ENCODE results near the gene ADARB2. TPM values are rescaled to one million over a fixed set of nuclear protein-coding genes. Genes with fewer than 3 reads are reported as not detected.

The ADARB2 gene
- total RNA-seq, 4 donors from 2014 or later = 0.32 to 1.6 (median 0.80) TPM

GRCh38 chr10:1212571-1213141, 524.7 kb downstream of the ADARB2 start:
- 84% methylated on average over 7 of the region's 9 CpGs for WGBS
- no peaks in the 10 kb centered on the region for H3K27me3 ChIP-seq
- H3K27ac ChIP-seq = no peak overlapping the region
- H3K36me3 ChIP-seq = no peaks in the 10 kb centered on the region
- H3K9me3 ChIP-seq = no peaks in the 10 kb centered on the region
- no peak for DNase-seq (ENCODE audit: low spot score in 2 of 2)
- H3K4me3 ChIP-seq = no peak overlapping the region
- H3K4me1 ChIP-seq = no peaks in the 10 kb centered on the region
- TF ChIP-seq EP300 (IDR thresholded peaks at IDR 0.05) (no peak), POLR2AphosphoS5 (IDR thresholded peaks at IDR 0.05) (no peak), POLR2A (IDR thresholded peaks at IDR 0.05) (no peak)
- TF ChIP-seq, protein P1, sequence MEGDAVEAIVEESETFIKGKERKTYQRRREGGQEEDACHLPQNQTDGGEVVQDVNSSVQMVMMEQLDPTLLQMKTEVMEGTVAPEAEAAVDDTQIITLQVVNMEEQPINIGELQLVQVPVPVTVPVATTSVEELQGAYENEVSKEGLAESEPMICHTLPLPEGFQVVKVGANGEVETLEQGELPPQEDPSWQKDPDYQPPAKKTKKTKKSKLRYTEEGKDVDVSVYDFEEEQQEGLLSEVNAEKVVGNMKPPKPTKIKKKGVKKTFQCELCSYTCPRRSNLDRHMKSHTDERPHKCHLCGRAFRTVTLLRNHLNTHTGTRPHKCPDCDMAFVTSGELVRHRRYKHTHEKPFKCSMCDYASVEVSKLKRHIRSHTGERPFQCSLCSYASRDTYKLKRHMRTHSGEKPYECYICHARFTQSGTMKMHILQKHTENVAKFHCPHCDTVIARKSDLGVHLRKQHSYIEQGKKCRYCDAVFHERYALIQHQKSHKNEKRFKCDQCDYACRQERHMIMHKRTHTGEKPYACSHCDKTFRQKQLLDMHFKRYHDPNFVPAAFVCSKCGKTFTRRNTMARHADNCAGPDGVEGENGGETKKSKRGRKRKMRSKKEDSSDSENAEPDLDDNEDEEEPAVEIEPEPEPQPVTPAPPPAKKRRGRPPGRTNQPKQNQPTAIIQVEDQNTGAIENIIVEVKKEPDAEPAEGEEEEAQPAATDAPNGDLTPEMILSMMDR (IDR thresholded peaks at IDR 0.05) = no peak

GRCh38 chr10:1211844-1212570, 525.3 kb downstream of the ADARB2 start:
- H3K4me3 ChIP-seq = no peak overlapping the region
- no peak overlapping the region for H3K27ac ChIP-seq
- H3K36me3 ChIP-seq = no peaks in the 10 kb centered on the region
- WGBS = 70% methylated on average over 16 of the region's 16 CpGs
- no peaks in the 10 kb centered on the region for H3K4me1 ChIP-seq
- H3K27me3 ChIP-seq = no peaks in the 10 kb centered on the region
- DNase-seq (ENCODE audit: low spot score in 2 of 2) = no peak
- no peak for TF ChIP-seq POLR2A (IDR thresholded peaks at IDR 0.05)
- no peak for TF ChIP-seq EP300 (IDR thresholded peaks at IDR 0.05)
- TF ChIP-seq POLR2AphosphoS5 (IDR thresholded peaks at IDR 0.05) = no peak
- TF ChIP-seq, protein P1 (IDR thresholded peaks at IDR 0.05) = no peak
- no peaks in the 10 kb centered on the region for H3K9me3 ChIP-seq

DNA sequence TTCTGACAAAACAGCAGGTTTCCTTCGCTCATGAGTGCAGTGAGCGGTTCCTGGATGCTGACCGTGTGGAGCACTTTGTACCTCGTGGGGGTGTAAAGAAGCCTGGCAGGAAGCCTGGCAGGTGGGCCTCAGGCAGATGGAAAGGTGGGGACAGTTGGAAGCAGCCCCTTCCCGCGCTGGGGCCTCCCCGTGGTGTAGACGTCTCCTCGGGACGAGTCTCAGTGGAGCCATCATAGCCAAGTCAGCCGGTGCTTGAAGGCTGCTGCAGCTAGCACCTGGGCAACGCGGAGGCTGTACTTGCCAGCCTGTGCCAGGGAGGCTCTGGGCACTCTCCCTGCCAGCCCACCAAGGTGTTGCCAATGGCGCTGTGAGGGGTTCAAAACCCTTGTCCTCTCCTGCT, 526.7 kb downstream of the ADARB2 start:
- Histone ChIP-seq H3K36me3 (no peaks in the 10 kb centered on the region), H3K9me3 (no peaks in the 10 kb centered on the region), H3K27ac (no peak overlapping the region), H3K4me3 (no peak overlapping the region), H3K4me1 (no peaks in the 10 kb centered on the region), H3K27me3 (no peaks in the 10 kb centered on the region)
- TF ChIP-seq, protein P1 (IDR thresholded peaks at IDR 0.05) = no peak
- TF ChIP-seq POLR2AphosphoS5 (IDR thresholded peaks at IDR 0.05) (no peak), POLR2A (IDR thresholded peaks at IDR 0.05) (no peak), EP300 (IDR thresholded peaks at IDR 0.05) (no peak)
- DNase-seq (ENCODE audit: low spot score in 2 of 2) = no peak
- 70% methylated on average over 11 of the region's 14 CpGs for WGBS

- WGBS = 87% methylated on average over 8 of the region's 8 CpGs
- H3K27ac ChIP-seq = no peak overlapping the region
- no peak overlapping the region for H3K4me3 ChIP-seq
- no peaks in the 10 kb centered on the region for H3K27me3 ChIP-seq
- no peaks in the 10 kb centered on the region for H3K4me1 ChIP-seq
- no peak for DNase-seq (ENCODE audit: low spot score in 2 of 2)
- no peaks in the 10 kb centered on the region for H3K9me3 ChIP-seq
- no peak for TF ChIP-seq POLR2A (IDR thresholded peaks at IDR 0.05)
- TF ChIP-seq, protein P1 (IDR thresholded peaks at IDR 0.05) = no peak
- TF ChIP-seq EP300 (IDR thresholded peaks at IDR 0.05) = no peak
- H3K36me3 ChIP-seq = no peaks in the 10 kb centered on the region
Measured at GRCh38 chr10:1209355-1209979, 527.9 kb downstream of the ADARB2 start.

Data from suprapubic skin (tissue), 4 donors.